Omental fat pad (tissue), 4 donors: Measurements from ENCODE around the gene C1orf210. TPM values are rescaled to one million over a fixed set of nuclear protein-coding genes. Genes with fewer than 3 reads are reported as not detected.

Source experiments
- ATAC-seq: fragments of 150-250 bp; one replicate; pipeline ENCODE4 v1.9.1; 2016; ENCODE audit warnings: mild to moderate bottlenecking, moderate library complexity; ENCODE audit not compliant: low FRiP score
- DNase-seq: peaks from one replicate; pipeline ENCODE4 v3.0.0-alpha.2; 2019; ENCODE audit warnings: low spot score
- CTCF ChIP-seq, 3 donors: fragments of 450-650 bp; IDR thresholded peaks; one replicate each; pipeline ENCODE4 v1.5.1; 2016 to 2017; ENCODE audit warnings: antibody characterized with exemption in 3 of 3, mild to moderate bottlenecking in 3 of 3, moderate library complexity in 2 of 3
- total RNA-seq, 4 donors: library from RNA; depleted of rRNA; stranded (reverse); fragments of >200 nt; gene quantifications; one replicate each; pipeline ENCODE4 v1.1.0, GENCODE V29; 2016

Gene C1orf210
- total RNA-seq, 4 donors from 2014 or later: not detected

- ATAC-seq: no peak
- TF ChIP-seq CTCF (IDR thresholded peaks at IDR 0.05): no peak
- DNase-seq: no peak
Observed at GRCh38 chr1:43280692-43281091, 4.7 kb downstream of the C1orf210 start.

GRCh38 chr1:43279666-43280065 lies 5.7 kb downstream of the C1orf210 start:
- TF ChIP-seq CTCF (IDR thresholded peaks at IDR 0.05): no peak
- ATAC-seq (no peak), DNase-seq (no peak)

GRCh38 chr1:43279161-43279560 lies 6.2 kb downstream of the C1orf210 start:
- TF ChIP-seq CTCF (IDR thresholded peaks at IDR 0.05): no peak
- ATAC-seq (no peak), DNase-seq (no peak)

GRCh38 chr1:43277116-43277876 lies 8.1 kb downstream of the C1orf210 start:
- TF ChIP-seq CTCF (IDR thresholded peaks at IDR 0.05): no peak
- DNase-seq: no peak
- no peak for ATAC-seq

- no peak for TF ChIP-seq CTCF (IDR thresholded peaks at IDR 0.05)
- DNase-seq (no peak), ATAC-seq (no peak)
Observed at GRCh38 chr1:43276673-43277072, 8.7 kb downstream of the C1orf210 start.

GRCh38 chr1:43275826-43276620 lies 9.4 kb downstream of the C1orf210 start:
- ATAC-seq (no peak), DNase-seq (no peak)
- no peak for TF ChIP-seq CTCF (IDR thresholded peaks at IDR 0.05)
